T-helper 2 cell treated with Interferon-gamma antibody and Interleukin-4, amounts not matched to agents 100 ng/mL and 5 ng/mL, for 36 hours (primary cell): Measurements from ENCODE around the gene EEFSEC. TPM values are rescaled to one million over a fixed set of nuclear protein-coding genes. Genes with fewer than 3 reads are reported as not detected.

ENCODE experiments used
- intact Hi-C: fragments of 100-400 bp; cut with micrococcal nuclease; formaldehyde crosslinking; loops from one replicate; pipeline ENCODE4 v1.15.1; 2023
- total RNA-seq: library from RNA; stranded (reverse); gene quantifications from 2 replicates; pipeline ENCODE4 v1.2.3, GENCODE V29; 2022

Gene EEFSEC
- total RNA-seq, 1 donor from 2014 or later: 18.2 TPM

GRCh38 chr3:128180913-128181312 lies 27.6 kb downstream of the EEFSEC start:
- intact Hi-C loops: no loop called here

DNA sequence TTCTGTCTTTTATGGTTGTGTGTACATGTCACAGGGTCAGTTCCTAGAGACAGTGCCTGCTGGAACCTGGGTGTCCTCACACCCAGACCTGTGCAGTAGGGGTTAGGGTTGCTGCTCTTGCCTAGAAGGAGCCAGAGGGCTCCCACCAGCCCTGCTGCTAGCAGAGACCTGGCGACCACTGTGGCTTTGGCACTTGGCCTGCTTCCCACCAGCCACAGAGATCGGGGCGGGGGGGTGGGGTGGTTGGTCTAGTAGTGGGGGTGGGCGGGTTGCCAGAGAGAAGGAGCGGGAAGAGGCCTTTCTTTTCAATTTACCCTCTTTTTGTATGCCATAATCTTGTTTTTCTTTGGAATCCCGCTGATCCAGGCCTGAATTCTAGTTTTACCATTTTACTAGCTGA lies 29.4 kb downstream of the EEFSEC start:
- intact Hi-C loops: no loop called here

DNA sequence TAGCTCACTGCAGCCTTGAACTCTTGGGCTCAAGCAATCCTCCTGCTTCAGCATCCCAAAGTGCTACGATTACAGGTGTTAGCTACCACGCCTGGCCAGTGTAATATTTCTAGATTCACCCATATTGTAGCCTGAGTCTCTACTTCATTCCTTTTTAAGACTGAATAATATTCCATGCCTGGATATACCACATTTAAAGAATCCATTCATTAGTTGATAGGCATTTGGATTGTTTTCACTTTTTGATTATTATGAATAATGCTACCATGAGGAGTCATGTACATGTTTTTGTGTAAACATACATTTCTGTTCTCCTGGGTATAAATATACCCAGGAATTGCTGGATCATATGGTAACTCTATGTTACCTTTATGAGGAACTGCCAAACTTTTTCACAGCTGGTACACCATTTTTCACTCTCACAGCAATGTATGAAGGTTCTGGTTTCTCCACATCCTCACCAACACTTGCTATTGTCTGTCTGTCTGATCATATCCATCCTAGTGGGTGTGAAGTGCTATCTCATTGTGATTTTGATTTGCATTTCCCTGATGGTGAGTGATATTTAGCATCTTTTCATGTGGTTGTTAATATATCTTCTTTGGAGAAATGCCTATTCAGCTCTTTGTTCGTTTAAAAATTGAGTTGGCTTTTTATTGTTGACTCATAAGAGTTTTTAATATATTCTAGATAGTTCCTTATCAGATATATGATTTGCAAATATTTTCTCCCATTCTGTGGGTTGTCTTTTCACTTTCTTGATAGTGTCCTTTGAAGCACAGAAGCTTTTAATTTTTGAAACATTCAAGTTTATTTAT lies 32.6 kb downstream of the EEFSEC start:
- intact Hi-C loops: no loop called here

DNA sequence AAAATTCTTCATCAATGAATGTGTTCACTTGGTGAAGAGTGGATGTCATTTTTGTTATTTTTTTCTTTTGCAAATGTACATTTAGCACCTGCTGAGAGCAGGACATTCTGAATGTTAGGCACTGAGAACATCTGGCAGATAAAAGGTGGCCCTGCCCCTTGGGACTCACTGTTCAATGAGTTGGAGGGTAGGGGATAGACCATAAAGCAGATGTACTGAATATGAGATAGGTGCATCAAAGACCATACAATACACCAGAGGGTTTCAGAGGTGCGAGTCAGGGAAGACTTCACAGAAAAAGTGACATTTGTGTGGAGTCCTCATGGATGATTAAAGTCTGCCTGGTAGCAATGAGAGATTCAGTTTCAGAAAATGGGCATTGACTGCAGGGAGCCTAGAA lies 34.2 kb downstream of the EEFSEC start:
- intact Hi-C loops: no loop called here

GRCh38 chr3:128188326-128188725 lies 35.0 kb downstream of the EEFSEC start:
- intact Hi-C loops: no loop called here

DNA sequence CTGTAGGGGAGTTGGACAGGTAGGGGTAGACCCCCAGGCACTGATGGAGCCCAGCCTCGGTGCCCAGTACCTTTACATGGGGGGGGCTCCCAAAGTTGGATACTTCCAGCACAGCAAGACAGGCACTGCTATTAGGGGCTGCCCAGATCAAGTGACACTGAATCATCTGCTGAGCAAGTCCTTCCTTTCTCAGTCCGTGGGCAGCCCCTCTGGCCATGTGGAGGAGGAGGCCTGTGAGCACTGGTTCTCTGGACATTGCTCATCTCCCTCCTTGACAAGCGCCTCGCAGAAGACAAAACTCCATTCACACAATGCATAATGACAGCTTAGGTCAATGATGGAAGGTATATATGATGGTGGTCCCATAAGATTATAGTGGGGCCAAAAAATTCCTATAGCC lies 35.7 kb downstream of the EEFSEC start:
- intact Hi-C loops: no loop called here

- intact Hi-C loops: no loop called here
Observed at GRCh38 chr3:128190501-128190900, 37.2 kb downstream of the EEFSEC start.

GRCh38 chr3:128192131-128192530 lies 38.9 kb downstream of the EEFSEC start:
- intact Hi-C loops: no loop called here

DNA sequence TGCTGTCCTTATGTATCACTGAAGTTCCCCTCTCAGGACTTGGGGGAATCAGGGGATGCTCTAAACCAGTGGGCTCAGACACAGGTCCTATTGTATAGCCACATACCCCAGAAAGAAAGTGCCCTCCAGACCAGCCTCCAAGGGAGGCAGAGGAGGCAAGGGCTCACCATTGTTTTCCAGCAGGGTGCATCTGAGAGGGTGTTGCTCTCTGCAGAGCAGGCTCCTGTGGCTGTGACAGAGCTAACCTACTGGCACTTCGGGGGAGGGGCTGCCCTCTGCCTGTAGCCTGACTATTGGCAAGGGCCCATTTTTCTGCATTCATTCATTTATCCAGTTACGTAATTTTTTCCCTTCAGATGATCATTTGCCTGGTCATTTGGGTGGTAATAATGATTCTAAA lies 39.9 kb downstream of the EEFSEC start:
- intact Hi-C loops: no loop called here

GRCh38 chr3:128194843-128195242 lies 41.6 kb downstream of the EEFSEC start:
- intact Hi-C loops: no loop called here

DNA sequence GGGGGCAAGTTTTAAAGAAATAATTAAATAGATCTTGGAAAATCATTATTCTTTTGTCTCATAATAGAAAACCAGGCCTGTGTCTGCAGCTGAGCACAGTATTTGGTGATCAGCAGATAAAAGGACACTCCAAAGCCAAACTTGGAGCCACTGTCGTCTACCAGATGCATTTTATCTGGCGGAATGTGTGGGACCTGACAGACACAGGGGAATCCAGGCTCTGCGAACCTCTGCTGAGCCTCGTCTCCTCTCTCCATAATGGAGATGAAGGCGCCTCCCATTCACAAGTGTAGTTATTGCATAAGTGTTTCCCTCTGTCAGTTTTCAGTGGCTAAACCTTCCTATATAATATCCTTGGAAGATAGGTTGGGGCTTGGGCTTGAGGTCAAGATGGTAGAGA lies 42.1 kb downstream of the EEFSEC start:
- intact Hi-C loops: no loop called here

GRCh38 chr3:128195802-128196201 lies 42.5 kb downstream of the EEFSEC start:
- intact Hi-C loops: no loop called here

DNA sequence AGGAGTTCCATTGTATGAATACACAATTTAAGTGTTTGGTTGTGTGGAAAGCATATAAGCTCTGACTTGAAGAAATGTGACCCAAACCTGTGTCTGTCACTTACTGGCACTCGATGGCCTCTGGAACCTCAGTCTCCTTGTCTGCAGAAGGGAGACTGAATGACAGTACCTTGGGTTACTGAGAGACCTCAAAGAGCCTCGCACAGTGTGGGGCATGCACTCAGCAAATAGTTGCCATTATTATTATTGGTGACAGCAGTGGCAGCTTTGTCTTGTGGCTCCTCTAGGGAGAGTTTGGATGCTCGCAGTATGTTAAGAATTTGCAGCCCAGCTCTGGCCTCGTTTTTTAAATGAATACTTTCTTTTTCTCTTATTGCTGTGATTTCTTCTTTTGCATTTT lies 43.4 kb downstream of the EEFSEC start:
- intact Hi-C loops: no loop called here

DNA sequence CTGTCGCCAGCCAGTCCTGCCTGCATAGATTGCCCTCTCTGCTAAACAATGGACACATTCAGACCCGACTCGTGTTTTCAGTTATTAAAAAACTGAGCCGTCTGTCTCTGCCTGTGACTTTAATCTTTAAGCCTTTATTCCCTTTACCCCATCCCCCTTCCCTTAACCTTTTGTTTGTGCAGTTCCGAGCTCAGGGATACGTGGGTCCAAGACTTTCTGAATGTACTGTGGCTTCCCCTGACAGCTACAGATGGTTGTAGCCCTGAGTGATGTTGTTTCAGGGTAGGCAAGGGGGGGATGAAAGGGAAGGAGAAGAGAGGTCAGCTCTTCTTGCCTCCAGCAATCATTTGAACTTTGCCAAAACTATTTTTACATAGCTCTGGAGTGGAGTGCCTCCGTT lies 44.6 kb downstream of the EEFSEC start:
- intact Hi-C loops: no loop called here

DNA sequence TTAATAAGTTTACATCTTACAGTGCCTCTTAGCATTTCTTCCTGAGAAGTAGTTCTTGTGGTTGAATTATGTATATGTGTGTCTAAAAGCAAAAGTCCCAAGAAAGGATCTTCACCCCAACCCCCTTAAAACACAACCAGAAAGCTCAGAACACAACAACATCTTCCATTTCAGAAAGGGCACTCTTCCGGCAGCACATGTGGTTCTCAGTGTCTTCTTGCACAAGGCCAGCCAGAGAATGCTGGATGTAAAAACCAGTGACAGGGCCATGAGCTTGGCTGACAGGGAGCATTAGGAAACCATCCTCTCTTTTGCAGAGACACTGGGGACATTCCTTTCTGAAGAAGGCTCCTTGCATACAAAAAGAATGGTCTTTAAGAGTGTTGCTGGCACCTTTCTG lies 45.0 kb downstream of the EEFSEC start:
- intact Hi-C loops: no loop called here

GRCh38 chr3:128199110-128199509 lies 45.8 kb downstream of the EEFSEC start:
- intact Hi-C loops: no loop called here

GRCh38 chr3:128201158-128201755 lies 48.0 kb downstream of the EEFSEC start:
- intact Hi-C loops: no loop called here

- intact Hi-C loops: no loop called here
Observed at GRCh38 chr3:128203169-128203568, 49.9 kb downstream of the EEFSEC start.

GRCh38 chr3:128205558-128206145 lies 52.4 kb downstream of the EEFSEC start:
- intact Hi-C loops: no loop called here

- intact Hi-C loops: no loop called here
Observed at GRCh38 chr3:128207951-128208350, 54.7 kb downstream of the EEFSEC start.

GRCh38 chr3:128210711-128211110 lies 57.4 kb downstream of the EEFSEC start:
- intact Hi-C loops: no loop called here

- intact Hi-C loops: no loop called here
Observed at GRCh38 chr3:128214056-128214455, 60.8 kb downstream of the EEFSEC start.

GRCh38 chr3:128215290-128215689 lies 62.0 kb downstream of the EEFSEC start:
- intact Hi-C loops: no loop called here
